ENCODE measurements around the gene KIAA0930. TPM values are rescaled to one million over a fixed set of nuclear protein-coding genes. Genes with fewer than 3 reads are reported as not detected.
A peak's percentile ranks its signal among the peaks of the same experiment; 100 is the strongest.

Gene KIAA0930
- total RNA-seq, 2 experiments from 2014 or later = 6.7 to 7.4 TPM

GRCh38 chr22:45181240-45181639, 59.5 kb downstream of the KIAA0930 start:
- ChIA-PET POLR2A (no interaction called here), CTCF (no interaction called here)
- ATAC-seq (ENCODE audit: poor library complexity) = no peak
- H3K9me3 ChIP-seq (ENCODE audit: control insufficient read depth in 1 of 2, insufficient read depth in 1 of 2, low read length in 2 of 2) = no peaks in the 10 kb centered on the region
- peaks cover 86% of the 10 kb centered on the region for H3K36me3 ChIP-seq (ENCODE audit: insufficient read depth, low read length)
- Mint-ChIP-seq H3K4me3 (no peak overlapping the region), H3K9me3 (no peaks in the 10 kb centered on the region), H3K4me1 (ENCODE audit: low read depth) (peaks cover 51% of the 10 kb centered on the region), H3K36me3 (ENCODE audit: low read depth) (peaks cover 96% of the 10 kb centered on the region), H3K27me3 (no peaks in the 10 kb centered on the region), H3K27ac (peak overlapping the region; percentile 87)
- H3K27me3 ChIP-seq (ENCODE audit: control insufficient read depth in 1 of 2, insufficient read depth in 2 of 2, low read length in 2 of 2) = no peaks in the 10 kb centered on the region
- TF ChIP-seq, protein P1, sequence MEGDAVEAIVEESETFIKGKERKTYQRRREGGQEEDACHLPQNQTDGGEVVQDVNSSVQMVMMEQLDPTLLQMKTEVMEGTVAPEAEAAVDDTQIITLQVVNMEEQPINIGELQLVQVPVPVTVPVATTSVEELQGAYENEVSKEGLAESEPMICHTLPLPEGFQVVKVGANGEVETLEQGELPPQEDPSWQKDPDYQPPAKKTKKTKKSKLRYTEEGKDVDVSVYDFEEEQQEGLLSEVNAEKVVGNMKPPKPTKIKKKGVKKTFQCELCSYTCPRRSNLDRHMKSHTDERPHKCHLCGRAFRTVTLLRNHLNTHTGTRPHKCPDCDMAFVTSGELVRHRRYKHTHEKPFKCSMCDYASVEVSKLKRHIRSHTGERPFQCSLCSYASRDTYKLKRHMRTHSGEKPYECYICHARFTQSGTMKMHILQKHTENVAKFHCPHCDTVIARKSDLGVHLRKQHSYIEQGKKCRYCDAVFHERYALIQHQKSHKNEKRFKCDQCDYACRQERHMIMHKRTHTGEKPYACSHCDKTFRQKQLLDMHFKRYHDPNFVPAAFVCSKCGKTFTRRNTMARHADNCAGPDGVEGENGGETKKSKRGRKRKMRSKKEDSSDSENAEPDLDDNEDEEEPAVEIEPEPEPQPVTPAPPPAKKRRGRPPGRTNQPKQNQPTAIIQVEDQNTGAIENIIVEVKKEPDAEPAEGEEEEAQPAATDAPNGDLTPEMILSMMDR (IDR thresholded peaks at IDR 0.05) = no peak
- intact Hi-C loops (cut with DNase I, micrococcal nuclease) = no loop called here
- no peak for DNase-seq
- H3K4me3 ChIP-seq (ENCODE audit: low read length) = no peak overlapping the region
- peaks cover 28% of the 10 kb centered on the region for H3K4me1 ChIP-seq (ENCODE audit: insufficient read depth, low read length)
- no peak overlapping the region for H3K27ac ChIP-seq (ENCODE audit: low read depth in 1 of 2, low read length in 2 of 2)

DNA sequence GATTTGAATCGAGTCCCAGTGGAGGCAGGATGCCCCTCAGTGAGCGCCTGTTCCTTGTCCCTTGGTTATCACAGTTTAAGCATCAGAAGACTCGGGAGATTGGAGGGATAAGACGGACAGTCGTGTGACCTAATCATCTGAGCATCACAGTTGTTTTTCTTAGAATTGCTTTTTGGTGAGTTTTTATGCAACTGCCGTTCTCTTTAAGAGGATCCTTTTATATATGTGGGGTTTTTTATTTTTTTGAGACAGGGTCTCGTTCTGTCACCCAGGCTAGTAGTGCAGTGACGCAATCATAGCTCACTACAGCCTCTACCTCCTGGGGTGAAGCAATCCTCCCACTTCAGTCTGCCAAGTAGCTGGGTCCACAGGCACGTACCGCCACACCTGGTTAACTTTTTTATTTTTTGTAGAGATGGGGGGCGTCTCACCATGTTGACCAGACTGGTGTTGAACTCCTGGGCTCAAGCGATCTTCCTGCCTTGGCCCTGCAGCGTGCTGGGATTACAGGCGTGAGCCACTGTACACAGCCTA, 60.5 kb downstream of the KIAA0930 start:
- H3K27ac Mint-ChIP-seq = peak overlapping the region; percentile 87
- H3K9me3 Mint-ChIP-seq = no peaks in the 10 kb centered on the region
- peaks cover 56% of the 10 kb centered on the region for H3K4me1 Mint-ChIP-seq (ENCODE audit: low read depth)
- Histone ChIP-seq H3K36me3 (ENCODE audit: insufficient read depth, low read length) (peaks cover 83% of the 10 kb centered on the region), H3K4me3 (ENCODE audit: low read length) (no peak overlapping the region), H3K4me1 (ENCODE audit: insufficient read depth, low read length) (peaks cover 34% of the 10 kb centered on the region), H3K27ac (ENCODE audit: low read depth in 1 of 2, low read length in 2 of 2) (peak overlapping the region in 1 of 2 donors; percentile 66), H3K27me3 (ENCODE audit: control insufficient read depth in 1 of 2, insufficient read depth in 2 of 2, low read length in 2 of 2) (no peaks in the 10 kb centered on the region), H3K9me3 (ENCODE audit: control insufficient read depth in 1 of 2, insufficient read depth in 1 of 2, low read length in 2 of 2) (no peaks in the 10 kb centered on the region)
- peak overlapping the region; percentile 7 for H3K4me3 Mint-ChIP-seq
- ChIA-PET CTCF (interaction anchor here (1.0 kb wide), 1 partner anchor 89 kb away, joined by 3 read pairs; no protein-coding TSS in a partner anchor), POLR2A (no interaction called here)
- ATAC-seq (ENCODE audit: poor library complexity) (no peak), DNase-seq (no peak)
- no peaks in the 10 kb centered on the region for H3K27me3 Mint-ChIP-seq
- intact Hi-C loops (cut with DNase I, micrococcal nuclease) = no loop called here
- H3K36me3 Mint-ChIP-seq (ENCODE audit: low read depth) = peaks cover 96% of the 10 kb centered on the region
- TF ChIP-seq, protein P1 (IDR thresholded peaks at IDR 0.05) = no peak

GRCh38 chr22:45179276-45180049, 61.2 kb downstream of the KIAA0930 start:
- no peaks in the 10 kb centered on the region for H3K27me3 Mint-ChIP-seq
- Histone ChIP-seq H3K9me3 (ENCODE audit: control insufficient read depth in 1 of 2, insufficient read depth in 1 of 2, low read length in 2 of 2) (no peaks in the 10 kb centered on the region), H3K4me3 (ENCODE audit: low read length) (no peak overlapping the region), H3K36me3 (ENCODE audit: insufficient read depth, low read length) (peaks cover 80% of the 10 kb centered on the region), H3K27ac (ENCODE audit: low read depth in 1 of 2, low read length in 2 of 2) (peak overlapping the region; percentile 3 to 66), H3K4me1 (ENCODE audit: insufficient read depth, low read length) (peaks cover 38% of the 10 kb centered on the region), H3K27me3 (ENCODE audit: control insufficient read depth in 1 of 2, insufficient read depth in 2 of 2, low read length in 2 of 2) (no peaks in the 10 kb centered on the region)
- TF ChIP-seq, protein P1 (IDR thresholded peaks at IDR 0.05) = peak; percentile 21
- intact Hi-C loops (cut with DNase I, micrococcal nuclease) = loop anchor here (2.0 to 10.0 kb wide), 4 partner anchors 17 to 255 kb away; partner anchors contain the start of genes KIAA0930 (in 1 of the 2) and NUP50 (in 1 of the 2)
- POLR2A ChIA-PET = no interaction called here
- H3K36me3 Mint-ChIP-seq (ENCODE audit: low read depth) = peaks cover 96% of the 10 kb centered on the region
- DNase-seq (peak in 12 of 14 experiments; percentile 22 to 79 (median 50)), ATAC-seq (ENCODE audit: poor library complexity) (peak; percentile 97)
- CTCF ChIA-PET = interaction anchor here (1.0 to 1.5 kb wide), 3 partner anchors 9 to 89 kb away, joined by 3 to 8 read pairs (median 3); no protein-coding TSS in a partner anchor
- peak overlapping the region; percentile 53 for H3K4me3 Mint-ChIP-seq
- no peaks in the 10 kb centered on the region for H3K9me3 Mint-ChIP-seq
- H3K27ac Mint-ChIP-seq = peak overlapping the region; percentile 87
- H3K4me1 Mint-ChIP-seq (ENCODE audit: low read depth) = peaks cover 64% of the 10 kb centered on the region

All from CD4-positive, alpha-beta T cell (primary cell).